Parathyroid adenoma (tissue), 2 donors: ENCODE measurements around the gene PIEZO2.

Experiments
- H2AFZ ChIP-seq: fragments of 300-600 bp; sonication (generic); one replicate; pipeline ENCODE4 v1.7.0; 2017; ENCODE audit warnings: antibody characterized with exemption, mild to moderate bottlenecking
- H3K27ac ChIP-seq: fragments of 300-600 bp; sonication (generic); one replicate; pipeline ENCODE4 v1.7.0; 2017
- H3K27me3 ChIP-seq: fragments of 300-600 bp; sonication (generic); one replicate; pipeline ENCODE4 v1.7.0; 2017; ENCODE audit warnings: low read length; ENCODE audit not compliant: control insufficient read depth, insufficient read depth
- H3K36me3 ChIP-seq: fragments of 300-600 bp; sonication (generic); one replicate; pipeline ENCODE4 v1.7.0; 2017; ENCODE audit warnings: low read length; ENCODE audit not compliant: control insufficient read depth, insufficient read depth
- H3K4me1 ChIP-seq: fragments of 300-600 bp; sonication (generic); one replicate; pipeline ENCODE4 v1.7.0; 2017; ENCODE audit warnings: control low read depth
- H3K4me2 ChIP-seq: fragments of 300-600 bp; sonication (generic); one replicate; pipeline ENCODE4 v1.7.0; 2017; ENCODE audit warnings: low read length
- H3K4me3 ChIP-seq: fragments of 300-600 bp; sonication (generic); one replicate; pipeline ENCODE4 v1.7.0; 2017; ENCODE audit warnings: low read depth, low read length
- H3K79me2 ChIP-seq: fragments of 300-600 bp; sonication (generic); one replicate; pipeline ENCODE4 v1.7.0; 2017; ENCODE audit warnings: control low read depth
- H3K9ac ChIP-seq: fragments of 300-600 bp; sonication (generic); one replicate; pipeline ENCODE4 v1.7.0; 2017; ENCODE audit warnings: mild to moderate bottlenecking
- H3K9me3 ChIP-seq: fragments of 300-600 bp; sonication (generic); one replicate; pipeline ENCODE4 v1.7.0; 2017; ENCODE audit warnings: low read length; ENCODE audit not compliant: control insufficient read depth
- CTCF ChIP-seq: fragments of 300-600 bp; sonication (generic); IDR thresholded peaks from one replicate; pipeline ENCODE4 v1.7.0; 2017; ENCODE audit warnings: antibody characterized with exemption, mild to moderate bottlenecking
- donor health status: primary hyperparathyroidism.

Gene PIEZO2

GRCh38 chr18:10842861-10843260, 306.5 kb downstream of the PIEZO2 start:
- H2AFZ ChIP-seq: no peak overlapping the region

GRCh38 chr18:10842371-10842770, 307.0 kb downstream of the PIEZO2 start:
- no peak overlapping the region for H3K27ac ChIP-seq
- no peaks in the 10 kb centered on the region for H3K9me3 ChIP-seq
- TF ChIP-seq CTCF: no peak
- H3K27me3 ChIP-seq: no peaks in the 10 kb centered on the region
- H3K4me2 ChIP-seq: no peak overlapping the region
- H3K79me2 ChIP-seq: no peaks in the 10 kb centered on the region
- H3K36me3 ChIP-seq: no peaks in the 10 kb centered on the region
- no peak overlapping the region for H3K4me3 ChIP-seq
- H2AFZ ChIP-seq: no peak overlapping the region
- no peak overlapping the region for H3K9ac ChIP-seq
- no peaks in the 10 kb centered on the region for H3K4me1 ChIP-seq

More at GRCh38 chr18:10842861-10843260, 306.5 kb downstream of the PIEZO2 start:
- Histone ChIP-seq H3K4me3 (no peak overlapping the region), H3K27me3 (no peaks in the 10 kb centered on the region), H3K36me3 (no peaks in the 10 kb centered on the region), H3K9ac (no peak overlapping the region), H3K4me2 (no peak overlapping the region), H3K9me3 (no peaks in the 10 kb centered on the region), H3K27ac (no peak overlapping the region), H3K4me1 (no peaks in the 10 kb centered on the region), H3K79me2 (no peaks in the 10 kb centered on the region)
- TF ChIP-seq CTCF: no peak

- Histone ChIP-seq H3K4me1 (no peaks in the 10 kb centered on the region), H3K4me2 (no peak overlapping the region), H3K27ac (no peak overlapping the region), H3K9me3 (no peaks in the 10 kb centered on the region), H3K4me3 (no peak overlapping the region), H3K36me3 (no peaks in the 10 kb centered on the region), H3K79me2 (no peaks in the 10 kb centered on the region), H3K9ac (no peak overlapping the region), H3K27me3 (no peaks in the 10 kb centered on the region), H2AFZ (no peak overlapping the region)
- no peak for TF ChIP-seq CTCF
Measured at GRCh38 chr18:10841203-10841602, 308.2 kb downstream of the PIEZO2 start.

- H3K79me2 ChIP-seq: no peaks in the 10 kb centered on the region
- no peak overlapping the region for H3K4me3 ChIP-seq
Measured at GRCh38 chr18:10840743-10841142, 308.6 kb downstream of the PIEZO2 start.

More at GRCh38 chr18:10840743-10841142, 308.6 kb downstream of the PIEZO2 start:
- no peaks in the 10 kb centered on the region for H3K4me1 ChIP-seq
- no peak overlapping the region for H3K27ac ChIP-seq
- no peaks in the 10 kb centered on the region for H3K27me3 ChIP-seq
- no peak overlapping the region for H3K9ac ChIP-seq
- no peak for TF ChIP-seq CTCF
- no peaks in the 10 kb centered on the region for H3K36me3 ChIP-seq
- H3K4me2 ChIP-seq: no peak overlapping the region
- no peaks in the 10 kb centered on the region for H3K9me3 ChIP-seq
- no peak overlapping the region for H2AFZ ChIP-seq
